ENCODE measurements around the gene CDH15.

DNA sequence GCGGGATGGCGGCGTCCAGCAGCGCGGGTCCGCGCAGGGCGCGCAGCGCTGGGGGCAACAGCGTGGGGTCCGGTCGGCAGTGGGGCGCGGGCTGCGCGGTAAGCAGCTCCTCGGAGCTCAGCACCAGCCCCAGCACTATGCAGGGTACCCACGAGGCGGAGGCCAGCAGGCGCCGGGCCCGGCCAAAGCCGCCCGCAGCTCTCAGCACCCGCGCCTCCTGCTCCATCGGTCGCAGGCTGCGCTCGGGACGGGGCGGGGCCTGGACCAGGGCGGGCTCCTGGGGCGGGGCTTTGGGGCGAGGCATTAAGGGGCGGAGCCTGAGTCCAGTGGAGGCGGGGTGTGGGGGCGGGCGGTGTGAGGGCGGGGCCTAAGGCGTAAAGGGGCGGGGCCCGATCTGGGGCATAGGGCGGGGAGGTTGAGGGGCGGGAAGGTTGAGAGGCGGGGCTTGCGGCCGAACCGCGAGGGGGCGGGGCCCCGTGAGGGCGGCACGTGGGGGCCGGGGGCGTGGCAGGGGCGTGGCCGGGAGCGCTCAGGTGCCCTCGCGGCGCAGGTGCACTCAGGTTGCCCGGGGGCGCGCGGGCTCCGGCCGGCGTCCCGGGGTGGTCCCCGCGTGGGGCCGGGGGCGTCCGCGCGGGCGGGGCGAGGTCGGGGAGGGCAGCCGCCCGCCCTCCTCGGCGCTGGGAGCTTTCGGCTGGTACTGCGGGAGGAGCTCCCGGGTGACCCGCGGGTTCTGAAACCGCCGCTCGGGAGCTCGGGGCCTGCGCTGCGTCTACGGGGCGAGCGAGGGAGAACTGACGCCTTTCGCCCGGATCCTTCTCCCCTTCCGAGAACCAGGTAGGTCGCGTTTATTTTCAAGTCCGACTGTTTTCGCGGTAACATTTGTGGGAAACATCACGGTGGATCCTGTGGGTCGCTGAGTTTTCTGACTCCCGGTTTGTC is 30.2 kb downstream of the CDH15 start:
- TF ChIP-seq CTCF (IDR thresholded peaks at IDR 0.05; ENCODE audit: insufficient read depth, low read length, poor library complexity, severe bottlenecking), result no peak
- no peak for TF ChIP-seq EZH2phosphoT487 (conservative IDR thresholded peaks at IDR 0.05; ENCODE audit: low read length)

Data from SU-DHL-6 (cell line).